NCI-H1930 (cell line): ENCODE results near the gene CYP27A1.
"Not testable (repeated sequence)": the region's sequence is repeated elsewhere in the genome, so short reads cannot be mapped to it uniquely, and the experiment has no call there.

Experiments used
- DNase-seq, 2 experiments: peaks; one replicate each; lab custom pipeline; 2025; lab: John Stamatoyannopoulos, UW

CYP27A1 gene

GRCh38 chr2:218781691-218782527, at the start of gene CYP27A1:
Gene CYP27A1, plus strand, starts transcription at chr2:218782147. Its CDS starts 36 bp downstream, at chr2:218782183.
- peak in 1 of 2 experiments; percentile 15 for DNase-seq

GRCh38 chr2:218732761-218733158, 49.2 kb upstream of the CYP27A1 start:
- DNase-seq, result no peak

GRCh38 chr2:218733171-218734021, 48.6 kb upstream of the CYP27A1 start:
- no peak for DNase-seq

- DNase-seq, result no peak
Measured at GRCh38 chr2:218734190-218734975, 47.6 kb upstream of the CYP27A1 start.

- no peak for DNase-seq
Measured at GRCh38 chr2:218736531-218736930, 45.4 kb upstream of the CYP27A1 start.

GRCh38 chr2:218743068-218743467, 38.9 kb upstream of the CYP27A1 start:
- DNase-seq, result no peak

GRCh38 chr2:218744615-218745014, 37.3 kb upstream of the CYP27A1 start:
- DNase-seq, result no peak

- no peak for DNase-seq
Measured at GRCh38 chr2:218745160-218745558, 36.8 kb upstream of the CYP27A1 start.

GRCh38 chr2:218745559-218746469, 36.1 kb upstream of the CYP27A1 start:
- no peak for DNase-seq

GRCh38 chr2:218746470-218746795, 35.5 kb upstream of the CYP27A1 start:
- no peak for DNase-seq

- DNase-seq, result no peak
Measured at GRCh38 chr2:218746960-218747359, 35.0 kb upstream of the CYP27A1 start.

GRCh38 chr2:218748741-218749441, 33.1 kb upstream of the CYP27A1 start:
- DNase-seq, result no peak

- no peak for DNase-seq
Measured at GRCh38 chr2:218754201-218754600, 27.7 kb upstream of the CYP27A1 start.

- no peak for DNase-seq
Measured at GRCh38 chr2:218754781-218755180, 27.2 kb upstream of the CYP27A1 start.

GRCh38 chr2:218755198-218755566, 26.8 kb upstream of the CYP27A1 start:
- DNase-seq, result no peak

GRCh38 chr2:218755567-218756404, 26.2 kb upstream of the CYP27A1 start:
- DNase-seq, result no peak

GRCh38 chr2:218756599-218757377, 25.2 kb upstream of the CYP27A1 start:
- no peak for DNase-seq

- DNase-seq, result no peak
Measured at GRCh38 chr2:218761795-218762194, 20.2 kb upstream of the CYP27A1 start.

- DNase-seq, result not testable (repeated sequence)
Measured at GRCh38 chr2:218772759-218773158, 9.2 kb upstream of the CYP27A1 start.
